Measurements from ENCODE around the gene COL23A1.

COL23A1 gene

DNA sequence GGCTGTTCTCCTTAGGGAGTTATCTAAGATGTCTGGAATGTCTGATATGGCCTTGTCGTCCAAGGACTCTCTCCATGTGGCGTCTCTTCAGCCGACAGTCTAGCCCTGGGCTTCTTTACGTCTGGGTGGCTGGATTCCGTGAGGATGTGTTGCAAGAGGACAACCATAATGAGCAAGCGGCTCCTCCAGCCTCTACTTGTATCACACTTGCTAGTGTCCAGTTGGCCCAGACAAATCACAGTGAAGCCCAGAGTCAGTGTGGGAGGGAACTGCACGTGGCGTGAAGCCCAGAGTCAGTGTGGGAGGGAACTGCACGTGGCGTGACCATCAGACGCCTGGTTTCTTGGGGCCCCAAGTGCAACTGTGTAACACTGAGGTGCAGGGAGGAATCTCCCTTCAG lies 61.1 kb downstream of the COL23A1 start:
- DNase-seq = no peak

DNA sequence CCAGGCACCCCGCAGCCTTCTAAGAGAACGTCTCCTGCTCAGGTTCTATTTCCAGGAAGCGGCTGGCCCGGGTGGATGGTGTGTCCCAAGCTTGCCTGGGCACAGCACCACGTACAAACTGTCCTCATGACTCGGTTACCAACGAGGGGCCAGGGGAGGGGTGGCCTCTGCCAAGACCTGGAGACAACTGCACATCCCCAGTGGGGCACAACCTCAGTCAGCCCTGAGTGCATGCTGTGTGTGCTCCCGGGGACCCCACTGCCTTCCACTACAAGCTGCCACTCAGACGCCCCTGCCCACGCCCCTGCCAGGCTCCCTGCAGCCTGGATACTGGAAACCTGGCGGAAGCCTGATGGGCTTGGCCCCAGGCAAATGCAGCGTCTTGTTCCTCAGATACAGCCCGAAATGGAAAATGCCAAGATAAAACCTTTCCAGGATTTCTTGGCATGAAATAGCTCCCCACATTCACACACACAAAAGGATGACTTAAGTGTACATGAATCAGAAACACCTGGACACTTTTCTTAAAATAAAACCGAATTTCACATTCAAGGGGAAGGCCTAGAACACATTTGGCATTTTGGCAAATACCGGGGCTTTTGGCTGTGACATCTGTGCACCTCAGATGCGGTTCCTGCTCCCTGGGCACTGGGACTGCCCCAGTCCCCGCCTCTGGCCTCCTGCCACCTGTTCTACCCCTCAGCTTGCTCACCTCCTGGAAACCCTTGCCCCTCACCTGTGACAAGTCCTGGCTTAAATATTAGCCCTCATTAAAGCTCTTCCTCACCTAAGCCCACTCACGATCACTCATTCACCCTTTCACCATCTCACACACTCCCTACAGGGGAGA lies 62.5 kb downstream of the COL23A1 start:
- no peak for DNase-seq

DNA sequence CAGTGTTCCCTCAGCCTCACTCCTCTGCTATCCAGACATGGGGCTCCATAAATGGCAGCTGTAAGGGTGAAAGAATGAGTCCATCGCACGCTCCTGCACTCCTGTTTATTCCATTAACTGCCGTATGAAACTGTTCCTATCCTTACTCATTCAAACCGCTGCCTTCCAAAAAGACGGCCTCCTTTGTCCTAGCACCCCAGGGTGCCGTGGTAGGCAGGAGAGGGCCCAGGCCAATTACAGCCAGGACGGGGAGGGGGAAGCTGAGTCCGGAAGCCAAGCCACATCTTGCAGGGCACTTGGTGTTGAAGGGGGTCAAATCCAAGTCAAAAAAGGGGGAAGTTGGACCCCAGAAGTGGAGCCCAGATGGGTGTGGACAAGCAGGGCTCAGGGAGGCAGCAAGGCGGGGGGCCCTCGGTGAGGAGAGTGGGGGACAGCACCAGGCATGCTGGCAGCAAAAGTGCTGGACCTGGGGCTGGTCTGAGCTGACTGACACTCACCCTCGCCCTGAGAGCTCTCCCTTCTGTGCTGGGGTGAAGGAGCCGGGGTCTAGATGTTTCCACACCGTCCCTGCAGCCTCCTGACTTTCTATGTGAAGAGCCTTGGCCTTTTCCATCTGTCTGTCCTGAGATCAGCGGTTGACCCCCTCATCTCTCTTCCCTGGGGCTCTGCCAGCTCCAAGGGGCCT lies 63.3 kb downstream of the COL23A1 start:
- no peak for DNase-seq

DNA sequence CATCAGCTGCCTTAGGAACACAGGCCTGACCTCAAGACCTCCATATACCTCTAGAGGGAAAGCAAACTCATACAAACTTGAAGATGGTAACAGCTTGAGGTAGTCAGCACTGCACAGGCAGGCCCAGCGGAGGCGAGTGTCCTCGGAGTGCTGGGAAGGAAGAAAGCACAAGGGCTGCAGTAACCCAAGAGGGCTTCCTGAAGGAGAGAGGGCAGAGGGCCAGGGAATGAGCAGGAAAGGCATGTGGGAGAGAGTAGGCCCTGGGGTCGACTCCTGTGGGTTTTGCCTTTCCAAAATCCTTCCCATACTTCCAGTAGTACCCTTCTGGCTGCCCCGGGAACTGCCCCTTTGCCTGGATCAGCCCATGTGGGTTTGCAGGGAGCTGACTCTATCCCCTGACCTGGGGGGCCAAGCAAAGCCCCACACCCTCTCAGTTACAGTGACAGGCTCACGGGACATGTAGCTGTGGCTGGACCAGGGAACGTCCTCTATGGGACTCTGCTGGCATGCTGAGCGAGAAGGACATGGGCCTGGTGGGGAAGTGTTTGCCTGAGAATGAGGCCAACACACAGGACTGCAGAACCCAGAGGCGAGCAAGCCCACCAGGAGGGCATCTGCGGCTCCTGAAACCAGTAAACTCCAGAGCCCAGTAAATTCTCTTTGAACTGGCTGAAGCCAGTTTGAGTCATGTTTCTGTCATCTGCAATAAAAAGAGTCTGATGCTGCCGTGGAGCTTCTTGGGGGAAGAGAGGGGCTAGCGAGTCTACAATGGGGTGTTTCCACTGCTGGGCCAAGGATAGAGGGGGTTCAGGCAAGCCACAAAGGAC lies 64.1 kb downstream of the COL23A1 start:
- DNase-seq = no peak

DNA sequence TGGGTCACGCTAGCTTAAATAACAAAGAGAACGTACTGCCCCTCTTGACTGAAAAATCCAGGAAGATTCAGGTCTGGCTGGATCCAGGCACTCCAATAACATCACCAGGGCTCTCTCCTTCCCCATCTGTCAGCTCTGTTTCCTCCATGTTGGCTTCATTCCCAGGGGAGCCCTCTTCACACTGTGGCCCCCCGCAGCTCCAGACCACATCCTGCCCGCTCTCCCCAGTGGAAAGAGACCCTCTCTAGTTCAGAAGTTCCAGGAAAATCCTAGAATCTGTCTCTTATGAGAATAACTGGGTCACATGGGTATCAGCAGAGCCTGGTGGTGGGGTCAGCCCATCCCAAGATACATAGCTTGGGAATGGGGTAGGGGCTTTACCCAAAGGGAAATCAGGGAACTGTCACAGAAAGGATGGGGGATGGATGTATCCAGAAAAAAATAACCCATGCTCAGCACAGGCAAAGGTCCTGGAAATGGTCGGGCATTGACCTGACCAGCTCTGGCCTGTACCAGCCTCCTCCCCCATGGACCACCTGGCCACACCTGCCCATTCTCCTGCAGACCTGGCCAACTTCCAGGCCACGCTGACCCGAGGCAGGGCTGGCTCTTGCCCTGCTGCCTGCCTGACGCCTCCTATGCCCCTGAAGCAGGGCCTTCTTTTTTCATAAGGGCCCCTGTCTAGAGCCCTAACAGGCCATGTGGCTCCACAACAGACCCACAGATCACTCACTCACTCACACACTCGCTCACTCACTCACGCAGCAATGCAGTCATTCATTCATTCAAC lies 65.9 kb downstream of the COL23A1 start:
- no peak for DNase-seq

DNA sequence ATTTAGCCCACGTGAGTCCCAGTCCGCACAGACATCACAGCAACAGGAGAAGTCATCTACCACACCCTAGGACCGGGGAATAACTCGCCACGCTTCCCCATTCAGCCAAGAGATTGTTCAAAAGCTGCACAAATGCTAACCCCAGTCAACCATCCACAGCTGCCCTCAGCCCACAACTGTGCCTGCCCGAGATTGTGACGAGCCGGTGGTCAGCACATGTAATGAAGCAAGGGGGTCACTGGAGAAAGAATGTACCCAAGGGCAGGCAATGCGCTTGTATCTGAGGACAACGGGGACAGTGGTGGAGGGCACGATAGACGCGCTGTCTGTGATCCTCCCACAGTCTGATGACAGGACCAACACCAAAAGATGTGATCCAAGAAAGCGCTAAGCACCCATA lies 67.8 kb downstream of the COL23A1 start:
- no peak for DNase-seq

DNA sequence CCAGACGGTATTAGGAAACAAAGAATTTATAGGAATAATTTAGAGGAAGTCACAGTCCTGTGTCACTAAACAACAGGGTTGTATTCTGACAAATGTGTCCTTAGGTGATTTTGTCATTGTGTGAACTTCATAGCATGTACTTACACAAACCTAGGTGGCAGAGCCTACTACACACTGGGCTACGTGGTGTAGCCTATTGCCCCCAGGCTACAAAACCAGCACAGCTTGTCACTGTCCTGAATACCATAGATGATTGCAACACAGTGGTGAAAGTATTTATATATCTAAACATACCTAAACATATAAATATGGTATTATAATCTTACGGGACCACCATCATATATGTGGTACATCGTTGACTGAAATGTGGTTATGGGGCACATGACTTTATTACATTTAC lies 69.3 kb downstream of the COL23A1 start:
- no peak for DNase-seq

DNA sequence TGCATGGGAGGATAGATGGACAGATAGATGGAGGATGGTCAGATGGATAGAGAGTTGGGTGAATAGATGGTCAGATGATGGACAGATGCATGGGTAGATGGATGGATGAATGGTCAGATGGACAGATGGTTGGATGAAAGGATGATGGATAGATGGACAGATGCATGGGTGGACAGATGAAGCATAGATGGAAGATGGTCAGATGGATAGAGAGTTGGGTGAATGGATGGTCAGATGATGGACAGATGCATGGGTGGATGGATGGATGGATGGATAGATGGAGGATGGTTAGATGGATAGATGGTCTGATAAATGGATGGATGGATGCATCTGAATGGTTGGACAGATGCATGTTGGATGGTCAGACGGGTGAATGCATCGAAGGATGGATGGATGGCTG lies 70.4 kb downstream of the COL23A1 start:
- no peak for DNase-seq

DNA sequence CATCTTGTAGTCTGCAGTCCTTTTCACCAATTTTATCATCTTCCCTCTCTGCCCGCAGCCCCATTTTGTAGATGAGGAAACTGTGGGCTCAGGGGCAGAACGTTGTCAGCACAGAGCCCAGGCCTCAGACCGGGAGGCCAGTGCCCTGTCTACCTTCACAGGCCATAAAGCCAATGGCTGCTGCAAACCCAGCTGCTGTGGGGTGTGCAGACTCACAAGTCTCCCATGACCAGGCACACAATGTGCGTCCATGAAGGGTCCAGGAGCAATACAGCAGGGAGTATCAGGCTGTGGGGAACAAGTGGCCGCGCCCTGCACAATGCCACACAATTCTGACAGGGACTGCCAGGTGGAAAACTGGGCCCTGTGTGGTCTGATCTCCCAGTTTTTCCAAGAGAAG lies 71.0 kb downstream of the COL23A1 start:
- DNase-seq = no peak

DNA sequence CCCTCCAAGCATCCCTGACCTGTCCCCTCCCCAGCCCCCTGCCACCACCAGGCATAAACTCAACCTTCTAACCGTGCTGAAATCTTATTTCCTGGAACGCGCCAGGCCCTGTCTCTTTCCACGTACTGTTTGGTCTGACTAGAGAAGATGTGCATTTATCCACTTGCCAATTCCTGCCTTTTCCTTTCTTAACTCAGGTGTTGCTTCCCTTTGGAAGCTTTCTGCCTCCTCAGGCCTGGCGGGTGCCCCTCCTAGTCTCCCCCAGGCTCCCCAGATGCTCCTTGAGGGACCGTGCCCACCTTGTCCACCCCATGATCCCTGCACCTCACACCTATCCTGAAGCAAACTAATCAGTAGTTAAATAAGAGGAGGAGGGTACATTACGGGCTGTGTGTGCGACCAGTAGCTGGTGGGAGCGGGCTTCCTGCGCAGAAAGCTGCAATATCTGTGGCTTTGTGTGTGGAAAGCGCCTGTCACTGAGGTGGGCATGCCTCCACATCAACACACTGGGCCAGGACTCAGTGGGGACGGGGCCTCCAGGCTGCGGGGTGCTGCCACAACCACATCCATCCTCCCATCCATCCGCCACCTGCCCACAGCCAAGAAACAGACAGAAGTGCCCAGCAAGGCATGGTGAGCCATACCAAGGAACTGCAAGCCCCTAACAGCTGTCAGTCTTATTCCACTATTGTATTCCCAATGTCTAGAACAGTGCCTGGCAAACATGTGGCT lies 73.5 kb downstream of the COL23A1 start:
- no peak for DNase-seq

DNA sequence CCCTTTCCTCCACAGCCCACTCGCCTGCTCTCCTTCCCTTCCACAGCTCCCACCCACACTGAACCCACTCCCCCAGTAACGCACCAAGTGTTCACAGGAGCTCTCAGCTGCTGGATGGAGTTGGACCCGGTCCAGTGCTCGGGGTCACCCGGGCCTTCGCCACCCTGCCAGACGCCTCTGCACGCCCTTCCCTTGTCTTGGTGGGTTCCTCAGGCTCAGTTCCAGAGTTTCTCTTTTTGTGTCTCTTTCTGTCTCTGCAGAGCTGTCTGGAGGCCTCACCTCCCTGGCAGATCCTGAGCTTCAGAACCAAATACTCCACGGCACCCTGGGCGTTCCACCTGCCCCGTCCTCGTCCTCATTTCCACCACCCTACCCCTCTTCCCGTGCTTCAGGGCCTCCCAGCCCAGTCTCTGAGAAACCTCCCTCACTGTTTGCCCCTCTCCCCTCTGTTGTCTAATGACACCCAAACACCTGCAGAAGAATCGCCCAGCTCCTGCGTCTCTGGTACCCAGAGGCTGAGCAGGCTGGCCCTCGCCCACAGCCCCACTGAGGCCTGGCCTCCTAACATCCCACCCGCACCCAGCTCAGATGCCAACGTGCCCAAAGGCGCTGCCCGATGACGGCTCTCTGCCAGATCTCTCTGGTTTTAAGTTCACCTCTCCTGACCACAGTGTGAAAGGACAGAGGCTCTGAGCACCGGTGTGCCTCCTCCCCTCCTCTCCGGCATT lies 74.3 kb downstream of the COL23A1 start:
- DNase-seq = no peak

DNA sequence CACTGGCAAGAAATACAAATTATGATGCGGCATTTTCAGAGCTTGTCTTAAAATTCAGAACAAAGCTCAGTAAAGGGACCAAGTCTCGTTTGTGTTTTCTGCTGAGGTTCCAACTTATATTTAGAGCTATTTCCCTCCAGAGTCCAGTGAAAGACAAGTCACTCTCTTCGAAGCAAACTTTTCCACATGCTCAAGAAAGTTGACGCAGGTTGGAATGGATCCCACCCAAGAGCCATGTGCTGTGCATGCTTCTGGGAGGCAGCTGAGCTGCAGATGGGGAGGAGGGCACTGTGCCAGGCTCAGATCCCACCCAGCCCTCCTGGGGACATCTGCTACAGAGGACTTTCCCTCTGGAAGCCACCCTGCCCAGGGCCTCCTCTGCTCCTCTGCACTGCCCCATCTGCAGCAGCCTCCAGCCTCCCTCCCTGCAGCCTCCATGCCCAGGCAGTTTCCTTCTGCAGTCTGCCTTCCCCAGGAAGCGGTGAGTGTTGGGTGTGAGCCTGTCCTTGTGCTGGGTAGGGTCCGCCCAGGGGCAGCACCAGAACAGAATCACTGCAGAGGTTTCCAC lies 75.3 kb downstream of the COL23A1 start:
- no peak for DNase-seq

DNA sequence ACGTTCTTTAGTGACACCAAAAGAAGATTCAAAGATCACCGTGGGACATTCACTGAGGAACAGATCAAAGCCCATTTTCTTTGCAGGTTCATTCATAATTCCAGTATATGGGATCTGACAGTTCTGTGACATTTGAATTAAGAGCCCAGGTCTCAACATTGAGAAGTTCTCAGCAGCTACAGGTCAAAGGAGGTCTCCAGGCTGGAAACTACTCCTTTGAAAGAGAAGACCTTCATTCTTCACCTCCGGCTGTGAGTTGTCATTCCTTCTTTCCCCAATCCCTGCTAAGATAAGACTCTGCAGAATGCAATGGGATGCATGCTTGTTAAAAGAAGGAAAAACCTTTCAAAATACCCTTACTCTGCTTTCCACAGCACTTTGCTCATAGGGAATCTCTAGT lies 79.0 kb downstream of the COL23A1 start:
- no peak for DNase-seq

DNA sequence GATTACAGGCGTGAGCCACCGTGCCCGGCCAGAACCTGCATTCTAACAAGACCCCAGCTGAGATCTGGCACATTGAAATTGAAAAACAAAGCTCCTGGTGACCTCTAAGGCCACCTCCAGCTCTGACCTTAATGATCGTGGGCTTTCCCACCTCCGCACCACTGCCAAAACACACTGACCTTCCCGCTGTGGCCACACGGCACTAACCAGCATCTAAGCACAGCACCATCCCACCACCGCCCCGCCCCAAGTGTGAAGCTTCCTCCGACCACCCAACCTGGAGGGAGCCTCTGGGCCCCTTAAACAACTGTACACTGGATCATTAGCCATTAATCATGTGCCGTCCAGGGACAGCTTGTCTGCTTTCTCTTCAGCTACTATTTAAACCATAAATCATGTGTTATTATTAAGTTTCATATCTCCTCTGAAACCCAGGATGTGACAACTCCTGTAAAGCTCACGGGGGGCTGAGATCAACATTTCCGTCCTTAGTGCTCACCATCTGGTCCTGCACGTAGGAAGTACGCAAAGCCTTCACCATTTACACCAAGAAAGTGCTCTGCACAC lies 80.6 kb downstream of the COL23A1 start:
- DNase-seq = no peak

DNA sequence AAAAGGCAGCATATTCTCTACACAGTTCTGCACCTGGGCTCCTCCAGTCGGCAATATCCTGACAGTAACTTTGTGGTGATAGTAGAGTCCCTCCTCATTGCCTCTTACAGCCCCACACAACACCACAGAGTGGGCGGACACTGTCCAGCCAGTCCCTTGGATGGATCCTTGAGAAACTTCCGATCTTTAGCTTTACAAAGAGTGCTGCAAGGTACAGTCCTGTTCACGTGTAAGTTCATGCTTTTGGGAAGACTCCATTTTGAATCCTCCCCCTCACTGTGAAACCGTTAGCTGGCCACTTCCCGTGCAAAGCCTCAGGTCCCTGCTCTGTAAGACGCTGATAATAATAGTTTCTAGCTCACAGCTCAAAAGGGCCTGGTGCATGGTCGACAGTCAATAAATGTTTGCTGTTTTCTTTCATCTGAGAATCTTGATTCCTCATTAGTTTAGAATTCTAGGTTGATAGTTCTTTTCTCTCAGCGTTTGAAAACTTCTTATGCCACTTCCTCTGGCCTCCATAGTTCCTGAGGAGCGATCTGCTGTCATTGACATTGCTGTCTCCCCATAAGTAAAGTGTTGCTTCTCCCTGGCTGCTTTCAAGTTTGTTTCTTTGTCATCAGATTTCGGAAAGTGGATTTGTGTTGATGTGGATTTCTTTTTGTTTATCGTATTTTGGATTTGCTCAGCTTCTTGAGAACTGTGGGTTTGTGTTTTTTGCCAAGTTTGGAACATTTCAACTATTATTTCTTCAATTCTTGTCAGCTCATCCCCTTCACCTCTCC lies 82.9 kb downstream of the COL23A1 start:
- no peak for DNase-seq

DNA sequence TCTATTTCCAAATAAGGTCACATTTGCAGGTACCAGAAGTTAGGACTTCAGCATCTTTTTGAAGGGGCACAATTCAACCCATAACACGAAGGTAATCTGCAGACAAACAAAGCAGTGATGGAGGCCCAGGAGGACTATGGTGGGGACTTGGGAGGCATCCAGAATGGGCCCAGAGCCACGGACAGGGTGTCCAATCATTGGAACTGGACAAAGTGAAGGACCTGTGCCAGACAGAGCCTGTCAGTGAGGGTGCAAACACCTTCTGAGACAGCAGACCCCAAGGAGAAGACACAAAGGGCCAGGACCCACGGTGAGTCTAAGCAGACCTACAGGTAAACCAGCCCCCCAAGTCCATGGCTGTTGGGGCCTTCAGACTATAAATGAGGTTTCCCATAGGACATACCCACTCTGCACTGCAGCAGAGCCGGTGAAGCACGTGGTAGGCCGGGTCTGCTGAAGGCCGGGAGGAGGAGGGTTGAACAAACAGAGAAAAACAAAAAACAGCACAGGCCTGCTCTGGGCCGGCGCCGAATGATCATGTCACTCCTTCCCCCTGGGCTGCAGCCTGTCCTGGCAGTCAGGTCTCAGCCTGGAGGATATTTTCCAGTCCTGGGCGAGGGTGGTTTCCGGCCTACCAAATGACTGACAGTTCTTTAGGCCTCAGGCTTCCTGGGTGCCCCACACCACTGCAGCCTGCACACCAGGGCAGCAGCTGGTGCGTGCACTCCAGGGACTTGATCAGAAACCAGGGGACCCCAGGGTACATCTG lies 84.4 kb downstream of the COL23A1 start:
- DNase-seq = no peak

DNA sequence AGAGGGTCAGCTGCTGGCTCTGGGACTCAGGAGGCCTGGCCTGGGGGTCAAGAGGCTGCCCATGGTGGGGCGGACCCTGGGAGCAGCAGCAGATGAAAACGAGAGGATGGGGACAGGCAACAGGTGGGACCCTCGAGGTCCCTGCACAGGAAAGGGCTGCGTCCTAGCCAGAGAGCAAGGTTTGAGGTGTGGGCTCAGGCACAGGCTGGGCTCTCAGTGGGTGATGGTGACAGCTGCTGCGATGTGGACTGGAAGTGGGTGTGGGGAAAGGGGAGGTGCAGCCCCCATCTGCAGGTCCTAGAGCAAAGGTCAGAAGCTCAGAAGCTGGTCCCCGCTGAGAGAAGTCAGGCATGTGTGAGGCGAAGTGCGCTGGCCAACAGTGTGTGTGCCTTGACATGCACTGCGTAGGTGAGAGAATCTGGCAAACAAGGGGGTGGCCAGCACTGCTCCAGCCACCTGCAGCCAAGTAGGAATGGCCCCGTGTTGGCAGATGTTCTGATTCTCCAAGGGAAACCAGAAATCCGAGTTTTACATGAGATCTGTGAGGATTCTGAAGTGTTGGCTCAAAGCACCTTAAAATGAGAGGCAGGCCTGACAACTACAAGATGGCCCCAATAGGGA lies 85.7 kb downstream of the COL23A1 start:
- no peak for DNase-seq

DNA sequence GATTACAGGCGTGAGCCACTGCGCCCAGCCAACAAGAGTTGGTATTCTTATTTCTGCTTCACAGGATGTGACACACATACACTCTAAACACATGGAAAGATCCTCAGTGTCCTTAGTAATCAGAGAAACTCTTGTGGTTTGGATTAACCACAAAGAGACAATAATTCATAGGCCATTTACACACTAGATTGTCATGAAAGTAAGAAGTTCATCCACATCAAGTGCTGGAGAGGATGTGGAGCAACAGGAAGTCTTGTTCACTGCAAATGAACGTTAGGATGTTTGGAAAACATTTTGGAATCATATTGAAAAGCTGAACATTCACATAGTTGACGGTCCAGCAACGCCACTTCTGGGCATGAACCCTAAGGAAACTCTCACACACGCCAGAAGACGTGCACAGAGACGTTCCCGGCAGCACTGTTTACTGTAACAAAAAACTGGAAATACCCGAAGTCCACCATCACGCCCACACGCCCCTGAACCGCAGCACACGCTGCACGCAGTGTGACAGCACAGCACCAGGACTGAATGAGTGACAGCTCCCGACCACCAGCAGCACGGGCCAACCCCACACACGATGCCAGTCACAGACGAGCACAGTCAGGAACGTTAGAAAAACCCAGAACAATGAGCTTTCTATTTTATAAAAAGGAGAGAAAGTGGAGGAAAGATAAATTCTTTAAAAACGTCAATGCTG lies 87.6 kb downstream of the COL23A1 start:
- no peak for DNase-seq
